ENCODE results near the gene CXCR5. TPM values are rescaled to one million over a fixed set of nuclear protein-coding genes. Genes with fewer than 3 reads are reported as not detected.

CXCR5 gene
- total RNA-seq, 1 donor from 2014 or later = 0.09 TPM

DNA sequence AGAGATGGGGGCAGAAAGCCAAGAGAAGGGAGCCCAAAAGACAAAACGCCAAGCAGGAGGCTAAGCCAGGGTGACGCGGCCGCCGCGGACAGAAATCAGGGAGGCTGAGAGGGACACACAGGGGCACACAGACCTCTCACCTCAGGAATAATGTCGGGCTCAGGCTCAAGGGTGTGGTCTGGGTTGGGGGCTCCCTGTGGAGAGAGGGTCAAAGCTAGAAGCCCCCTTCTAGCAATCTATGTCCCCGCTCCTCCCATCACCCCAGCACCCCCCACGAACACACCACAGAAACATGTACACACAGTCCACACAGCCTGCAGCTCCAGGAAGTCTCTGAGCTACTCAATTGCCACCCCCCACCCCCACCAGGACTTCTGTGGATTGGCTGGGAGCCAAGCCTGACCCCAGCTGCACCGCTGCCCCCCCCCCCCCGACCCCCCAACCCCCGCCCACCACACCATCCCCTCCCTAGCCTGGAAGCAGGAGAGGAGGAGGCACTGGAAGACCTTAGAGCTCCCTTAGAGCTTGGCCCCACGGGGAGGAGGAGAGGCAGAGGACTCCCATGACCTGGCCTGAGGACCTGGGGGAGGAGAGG is 35.1 kb downstream of the CXCR5 start:
- H3K4me1 ChIP-seq = peaks cover 99% of the 10 kb centered on the region
- H3K9me3 ChIP-seq = no peaks in the 10 kb centered on the region
- DNase-seq = no peak
- TF ChIP-seq CTCF (IDR thresholded peaks at IDR 0.05) = no peak
- no peaks in the 10 kb centered on the region for H3K27me3 ChIP-seq (ENCODE audit: low read depth)
- intact Hi-C loops (cut with DNase I) = no loop called here
- peak overlapping the region; percentile 90 for H3K27ac ChIP-seq
- H3K36me3 ChIP-seq = no peaks in the 10 kb centered on the region
- H3K4me3 ChIP-seq = peak overlapping the region; percentile 93
- ATAC-seq = no peak

- Histone ChIP-seq H3K4me3 (peak overlapping the region; percentile 93), H3K9me3 (no peaks in the 10 kb centered on the region), H3K27me3 (ENCODE audit: low read depth) (no peaks in the 10 kb centered on the region), H3K27ac (peak overlapping the region; percentile 90), H3K4me1 (peaks cover 89% of the 10 kb centered on the region), H3K36me3 (no peaks in the 10 kb centered on the region)
- DNase-seq (peak; percentile 80), ATAC-seq (peak; percentile 39 to 46)
- intact Hi-C loops (cut with DNase I) = no loop called here
- no peak for TF ChIP-seq CTCF (IDR thresholded peaks at IDR 0.05)
Measured at GRCh38 chr11:118921121-118921928, 37.6 kb downstream of the CXCR5 start.

GRCh38 chr11:118921929-118922744 is 38.4 kb downstream of the CXCR5 start:
- ATAC-seq = peak; percentile 58 to 63
- Histone ChIP-seq H3K4me3 (peak overlapping the region; percentile 93), H3K9me3 (no peaks in the 10 kb centered on the region), H3K4me1 (peaks cover 88% of the 10 kb centered on the region), H3K36me3 (no peaks in the 10 kb centered on the region), H3K27ac (peak overlapping the region; percentile 90), H3K27me3 (ENCODE audit: low read depth) (no peaks in the 10 kb centered on the region)
- peak; percentile 87 for DNase-seq
- intact Hi-C loops (cut with DNase I) = no loop called here
- no peak for TF ChIP-seq CTCF (IDR thresholded peaks at IDR 0.05)

DNA sequence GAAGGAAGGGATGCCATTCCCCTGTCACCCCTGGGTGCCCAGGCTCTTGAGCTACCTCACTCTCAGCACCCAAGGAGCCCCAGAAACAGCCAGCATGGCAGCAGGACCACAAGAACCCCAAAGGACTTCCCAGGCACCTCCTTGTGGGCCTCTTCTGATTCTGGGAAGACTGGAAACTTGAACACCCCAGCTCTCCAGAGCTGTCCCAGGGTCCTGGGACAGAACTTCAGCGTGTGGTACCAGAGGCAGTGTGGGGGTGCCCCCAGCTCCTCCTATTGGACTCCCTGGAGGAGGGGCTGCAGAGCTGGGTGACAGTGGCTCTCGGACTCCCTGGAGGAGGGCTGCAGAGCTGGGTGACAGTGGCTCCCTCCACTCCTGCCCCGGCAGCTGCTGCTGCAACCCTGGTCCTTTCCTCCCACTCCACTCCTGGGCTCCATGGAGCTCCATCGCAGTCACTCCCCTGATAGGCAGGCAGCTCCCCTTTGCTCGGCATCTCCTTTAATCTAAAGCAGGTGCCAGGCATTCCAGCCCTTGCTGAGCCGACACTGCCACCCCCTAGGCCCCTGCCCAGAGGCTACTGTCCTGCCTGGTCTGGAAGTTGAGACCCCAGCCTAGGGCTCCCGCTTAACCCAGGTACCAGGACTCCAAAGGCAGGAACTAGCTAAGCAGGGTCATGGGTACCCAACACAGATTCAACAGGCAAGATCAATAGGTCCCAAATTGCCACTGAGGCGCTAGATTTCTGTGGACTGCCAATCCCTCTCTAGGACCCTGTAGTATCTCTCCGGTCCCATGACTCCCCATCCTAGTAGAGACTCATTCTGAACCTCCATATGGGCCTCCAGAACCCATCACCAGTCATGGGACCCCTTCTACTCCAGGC is 39.3 kb downstream of the CXCR5 start:
- Histone ChIP-seq H3K4me3 (peak overlapping the region; percentile 93), H3K4me1 (peaks cover 88% of the 10 kb centered on the region), H3K9me3 (no peaks in the 10 kb centered on the region), H3K36me3 (no peaks in the 10 kb centered on the region), H3K27ac (peak overlapping the region; percentile 90), H3K27me3 (ENCODE audit: low read depth) (no peaks in the 10 kb centered on the region)
- DNase-seq = no peak
- TF ChIP-seq CTCF (IDR thresholded peaks at IDR 0.05) = no peak
- ATAC-seq = no peak
- intact Hi-C loops (cut with DNase I) = no loop called here
